Fibroblast of lung (primary cell): ENCODE measurements around the gene MEFV. TPM values are rescaled to one million over a fixed set of nuclear protein-coding genes. Genes with fewer than 3 reads are reported as not detected.
"Not testable (repeated sequence)": the region's sequence is repeated elsewhere in the genome, so short reads cannot be mapped to it uniquely, and the experiment has no call there.

Source experiments
- DNase-seq, 2 donors: peaks; one replicate each; pipeline versions ENCODE4 v3.0.0 to v3.0.0-alpha.2; 2010; ENCODE audit warnings: low read depth in 2 of 2
- H2AFZ ChIP-seq: 2 replicates; pipeline ENCODE4 v1.5.1; 2012; ENCODE audit warnings: low read length, control low read depth, inconsistent platforms
- H3K27ac ChIP-seq: 2 replicates; pipeline ENCODE4 v1.5.1; 2011; ENCODE audit warnings: low read length, control low read depth; ENCODE audit not compliant: insufficient read depth
- H3K27me3 ChIP-seq: 2 replicates; pipeline ENCODE4 v1.5.1; 2011; ENCODE audit warnings: mild to moderate bottlenecking, low read length; ENCODE audit not compliant: control insufficient read depth, insufficient read depth
- H3K36me3 ChIP-seq: 2 replicates; pipeline ENCODE4 v1.5.1; 2011; ENCODE audit warnings: low read length; ENCODE audit not compliant: control insufficient read depth, insufficient read depth
- H3K4me1 ChIP-seq: 2 replicates; pipeline ENCODE4 v1.5.1; 2011; ENCODE audit warnings: low read length; ENCODE audit not compliant: control insufficient read depth, insufficient read depth; ENCODE audit errors: extremely low read depth
- H3K4me2 ChIP-seq: 2 replicates; pipeline ENCODE4 v1.5.1; 2011; ENCODE audit warnings: low read length, control low read depth; ENCODE audit not compliant: insufficient read depth; ENCODE audit errors: extremely low read depth
- H3K4me3 ChIP-seq, 4 experiments: fragments of 200-600 bp in 1 of 4; sonication (generic) in 1 of 4; replicated peaks in 1 of 4; 2 replicates each; pipeline ENCODE4 v1.5.1; 2011 to 2016; ENCODE audit warnings: low read length in 4 of 4, low read depth in 3 of 4, mild to moderate bottlenecking in 3 of 4, control low read depth in 2 of 4, inconsistent platforms in 1 of 4, mixed read lengths in 1 of 4; ENCODE audit not compliant: insufficient read depth in 1 of 4; ENCODE audit errors: control extremely low read depth in 1 of 4
- H3K79me2 ChIP-seq: 2 replicates; pipeline ENCODE4 v1.5.1; 2012; ENCODE audit warnings: mild to moderate bottlenecking, low read length, inconsistent platforms; ENCODE audit not compliant: control insufficient read depth, insufficient read depth
- H3K9ac ChIP-seq: 2 replicates; pipeline ENCODE4 v1.5.1; 2011; ENCODE audit warnings: mild to moderate bottlenecking, low read length, control low read depth; ENCODE audit not compliant: insufficient read depth
- H3K9me3 ChIP-seq: 2 replicates; pipeline ENCODE4 v1.5.1; 2012; ENCODE audit warnings: low read depth, low read length; ENCODE audit not compliant: control insufficient read depth, insufficient read depth
- H4K20me1 ChIP-seq: 2 replicates; pipeline ENCODE4 v1.5.1; 2011; ENCODE audit warnings: low read length; ENCODE audit not compliant: control insufficient read depth, insufficient read depth; ENCODE audit errors: extremely low read depth
- EZH2 ChIP-seq: IDR thresholded peaks from 2 replicates; pipeline ENCODE4 v1.5.1; 2012; ENCODE audit warnings: low read length, control low read depth, mild to moderate bottlenecking; ENCODE audit errors: missing control alignments
- polyA plus RNA-seq, 2 donors: library from polyadenylated mRNA; depleted of rRNA in 1 of 2; stranded (reverse) in 1 of 2; unstranded in 1 of 2; fragments of >200 nt; gene quantifications; 2 replicates each; pipeline ENCODE4 v1.2.1, GENCODE V29; 2011 to 2012; ENCODE audit warnings: missing spikeins in 1 of 2
- total RNA-seq: library from RNA; depleted of rRNA; stranded (reverse); fragments of >200 nt; gene quantifications from 2 replicates; pipeline ENCODE4 v1.2.1, GENCODE V29; 2014
- TF ChIP-seq, protein P1 (sequence below), 2 donors: IDR thresholded peaks in 1 of 2; conservative IDR thresholded peaks in 1 of 2; 1 replicate in 1 of 2; 2 replicates in 1 of 2; pipeline ENCODE4 v1.5.1; 2011 to 2012; ENCODE audit warnings: low read length in 2 of 2, control low read depth in 1 of 2, inconsistent platforms in 1 of 2, low read depth in 1 of 2, mild to moderate bottlenecking in 1 of 2

MEFV gene
- total and polyA plus RNA-seq, 2 donors (not counting 1 experiment from before 2014, with no cell fraction given) = 0.17 TPM; not detected in 1

DNA sequence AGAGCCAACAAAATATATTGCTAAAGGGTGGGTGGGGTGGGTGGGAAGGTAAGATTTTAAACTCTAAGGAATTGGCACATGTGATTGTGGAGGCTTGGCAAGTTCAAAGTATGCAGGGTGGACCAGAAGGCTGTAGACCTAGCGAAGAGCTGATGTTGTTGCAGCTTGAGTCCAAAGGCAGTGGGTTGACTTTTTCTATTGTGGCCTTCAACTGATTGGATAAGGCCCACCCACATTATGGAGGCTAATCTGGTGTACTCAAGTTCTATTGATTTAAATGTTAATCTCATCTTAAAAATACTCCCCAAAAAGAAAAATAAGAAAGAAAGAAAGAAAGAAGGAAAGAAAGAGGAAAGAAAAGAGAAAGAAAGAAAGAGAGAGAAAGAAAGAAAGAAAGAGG, 43.9 kb downstream of the MEFV start:
- DNase-seq = no peak
- Histone ChIP-seq H3K27me3 (no peaks in the 10 kb centered on the region), H3K36me3 (no peaks in the 10 kb centered on the region), H3K4me1 (no peaks in the 10 kb centered on the region), H4K20me1 (no peaks in the 10 kb centered on the region), H3K79me2 (no peaks in the 10 kb centered on the region), H2AFZ (no peak overlapping the region), H3K9ac (no peak overlapping the region), H3K27ac (no peak overlapping the region), H3K9me3 (no peaks in the 10 kb centered on the region), H3K4me3 (no peak overlapping the region), H3K4me2 (no peak overlapping the region)
- no peak for TF ChIP-seq EZH2
- TF ChIP-seq, protein P1, sequence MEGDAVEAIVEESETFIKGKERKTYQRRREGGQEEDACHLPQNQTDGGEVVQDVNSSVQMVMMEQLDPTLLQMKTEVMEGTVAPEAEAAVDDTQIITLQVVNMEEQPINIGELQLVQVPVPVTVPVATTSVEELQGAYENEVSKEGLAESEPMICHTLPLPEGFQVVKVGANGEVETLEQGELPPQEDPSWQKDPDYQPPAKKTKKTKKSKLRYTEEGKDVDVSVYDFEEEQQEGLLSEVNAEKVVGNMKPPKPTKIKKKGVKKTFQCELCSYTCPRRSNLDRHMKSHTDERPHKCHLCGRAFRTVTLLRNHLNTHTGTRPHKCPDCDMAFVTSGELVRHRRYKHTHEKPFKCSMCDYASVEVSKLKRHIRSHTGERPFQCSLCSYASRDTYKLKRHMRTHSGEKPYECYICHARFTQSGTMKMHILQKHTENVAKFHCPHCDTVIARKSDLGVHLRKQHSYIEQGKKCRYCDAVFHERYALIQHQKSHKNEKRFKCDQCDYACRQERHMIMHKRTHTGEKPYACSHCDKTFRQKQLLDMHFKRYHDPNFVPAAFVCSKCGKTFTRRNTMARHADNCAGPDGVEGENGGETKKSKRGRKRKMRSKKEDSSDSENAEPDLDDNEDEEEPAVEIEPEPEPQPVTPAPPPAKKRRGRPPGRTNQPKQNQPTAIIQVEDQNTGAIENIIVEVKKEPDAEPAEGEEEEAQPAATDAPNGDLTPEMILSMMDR (conservative IDR thresholded peaks at IDR 0.05 in 1 of 2, IDR thresholded peaks at IDR 0.05 in 1 of 2; ENCODE audit: low read depth in 1 of 2, low read length in 2 of 2) = no peak

GRCh38 chr16:3212006-3212405, 44.4 kb downstream of the MEFV start:
- Histone ChIP-seq H3K36me3 (no peaks in the 10 kb centered on the region), H3K4me1 (no peaks in the 10 kb centered on the region), H3K4me3 (no peak overlapping the region), H3K79me2 (no peaks in the 10 kb centered on the region), H3K27me3 (no peaks in the 10 kb centered on the region), H3K9me3 (no peaks in the 10 kb centered on the region), H3K4me2 (no peak overlapping the region), H3K9ac (no peak overlapping the region), H4K20me1 (no peaks in the 10 kb centered on the region), H2AFZ (no peak overlapping the region), H3K27ac (no peak overlapping the region)
- TF ChIP-seq EZH2 = no peak
- TF ChIP-seq, protein P1 (conservative IDR thresholded peaks at IDR 0.05 in 1 of 2, IDR thresholded peaks at IDR 0.05 in 1 of 2; ENCODE audit: low read depth in 1 of 2, low read length in 2 of 2) = no peak
- no peak for DNase-seq

GRCh38 chr16:3207086-3207953, 49.1 kb downstream of the MEFV start:
- no peaks in the 10 kb centered on the region for H3K79me2 ChIP-seq
- H2AFZ ChIP-seq = no peak overlapping the region
- TF ChIP-seq, protein P1 (conservative IDR thresholded peaks at IDR 0.05 in 1 of 2, IDR thresholded peaks at IDR 0.05 in 1 of 2; ENCODE audit: low read depth in 1 of 2, low read length in 2 of 2) = no peak
- TF ChIP-seq EZH2 = no peak
- H3K9ac ChIP-seq = no peak overlapping the region
- no peak overlapping the region for H3K4me2 ChIP-seq
- no peak for DNase-seq
- H4K20me1 ChIP-seq = no peaks in the 10 kb centered on the region
- H3K9me3 ChIP-seq = no peaks in the 10 kb centered on the region
- no peaks in the 10 kb centered on the region for H3K4me1 ChIP-seq
- no peak overlapping the region for H3K27ac ChIP-seq
- H3K36me3 ChIP-seq = no peaks in the 10 kb centered on the region
- H3K4me3 ChIP-seq = no peak overlapping the region
- no peaks in the 10 kb centered on the region for H3K27me3 ChIP-seq

GRCh38 chr16:3205939-3206338, 50.5 kb downstream of the MEFV start:
- not testable (repeated sequence) for H4K20me1 ChIP-seq, H3K9ac ChIP-seq, H3K4me1 ChIP-seq, DNase-seq, H3K4me3 ChIP-seq, H3K4me2 ChIP-seq, H3K27me3 ChIP-seq, H3K79me2 ChIP-seq, H3K27ac ChIP-seq, H3K9me3 ChIP-seq, H2AFZ ChIP-seq, H3K36me3 ChIP-seq
